GM12878 (cell line): ENCODE measurements around the gene EPB41L2. TPM values are rescaled to one million over a fixed set of nuclear protein-coding genes. Genes with fewer than 3 reads are reported as not detected.

Experiments used
- PRDM15 ChIP-seq: fragments of 450-650 bp; formaldehyde crosslinking; IDR thresholded peaks from 2 replicates; pipeline ENCODE4 v1.4.0; 2020; ENCODE audit warnings: mild to moderate bottlenecking, moderate library complexity
- polyA plus RNA-seq, 11 experiments: library from polyadenylated mRNA; depleted of rRNA in 4 of 11; unstranded in 6 of 11; stranded (reverse) in 5 of 11; fragments of >200 nt; fragmentation: Nextera tagmentation in 4 of 11; fragmentation: Illumina TruSeq in 1 of 11; extraction: Ambion mirVana in 4 of 11; extraction: Trizol in 1 of 11; gene quantifications; 1 replicate in 1 of 11; 2 replicates in 10 of 11; pipeline versions ENCODE4 v1.2.1 to v1.2.3, GENCODE V29; 2011 to 2016; ENCODE audit warnings: inconsistent platforms in 2 of 11, missing spikeins in 2 of 11, low read depth in 1 of 11
- total RNA-seq, 4 experiments: library from RNA; depleted of rRNA in 3 of 4; stranded (reverse); fragments of >200 nt in 3 of 4; fragmentation: Illumina TruSeq in 1 of 4; extraction: Trizol in 1 of 4; gene quantifications; 2 replicates each; pipeline versions ENCODE4 v1.2.1 to v1.2.3, GENCODE V29; 2013 to 2021
- TF ChIP-seq, protein P1 (sequence below): fragments of 450-650 bp; IDR thresholded peaks from 2 replicates; pipeline ENCODE4 v1.6.1; 2017; ENCODE audit warnings: mild to moderate bottlenecking, moderate library complexity

EPB41L2 gene
- total and polyA plus RNA-seq, 10 of the 15 experiments (the other 5 are each of a cell fraction or from before 2014, with no cell fraction given): 7.4 to 41.6 (median 19.0) TPM

DNA sequence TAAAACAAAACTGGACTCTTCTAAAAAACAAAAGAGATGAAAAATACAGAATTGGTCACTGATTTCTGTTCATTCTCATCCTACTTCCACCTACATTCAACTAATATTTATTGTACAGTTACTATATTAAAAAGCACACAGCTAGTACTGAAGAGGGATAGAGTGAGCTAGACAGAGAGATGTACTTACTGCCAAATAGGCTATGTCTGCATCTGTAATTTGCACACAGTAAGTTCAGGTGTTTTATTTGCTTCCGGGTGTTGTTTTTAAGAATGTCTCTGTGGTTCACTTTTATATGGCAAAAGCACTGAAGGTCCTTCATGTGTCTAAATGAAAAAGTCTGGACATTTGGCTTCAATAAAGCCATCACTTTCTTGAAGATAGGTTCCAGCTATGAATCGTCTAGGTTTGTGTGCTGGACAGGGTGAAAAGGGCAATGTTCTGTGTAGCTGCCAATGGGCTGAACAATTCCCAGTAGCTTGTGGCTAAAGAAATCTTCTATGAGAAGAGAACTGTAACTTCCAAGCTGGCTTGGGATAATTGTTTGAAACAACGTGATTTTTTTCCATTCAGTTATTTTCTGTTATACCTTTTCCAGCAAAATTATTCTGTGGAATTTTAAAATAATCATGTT lies 47.3 kb downstream of the EPB41L2 start (continued):
- no peak for TF ChIP-seq PRDM15 (CRISPR knock-in tag)
- TF ChIP-seq, protein P1, sequence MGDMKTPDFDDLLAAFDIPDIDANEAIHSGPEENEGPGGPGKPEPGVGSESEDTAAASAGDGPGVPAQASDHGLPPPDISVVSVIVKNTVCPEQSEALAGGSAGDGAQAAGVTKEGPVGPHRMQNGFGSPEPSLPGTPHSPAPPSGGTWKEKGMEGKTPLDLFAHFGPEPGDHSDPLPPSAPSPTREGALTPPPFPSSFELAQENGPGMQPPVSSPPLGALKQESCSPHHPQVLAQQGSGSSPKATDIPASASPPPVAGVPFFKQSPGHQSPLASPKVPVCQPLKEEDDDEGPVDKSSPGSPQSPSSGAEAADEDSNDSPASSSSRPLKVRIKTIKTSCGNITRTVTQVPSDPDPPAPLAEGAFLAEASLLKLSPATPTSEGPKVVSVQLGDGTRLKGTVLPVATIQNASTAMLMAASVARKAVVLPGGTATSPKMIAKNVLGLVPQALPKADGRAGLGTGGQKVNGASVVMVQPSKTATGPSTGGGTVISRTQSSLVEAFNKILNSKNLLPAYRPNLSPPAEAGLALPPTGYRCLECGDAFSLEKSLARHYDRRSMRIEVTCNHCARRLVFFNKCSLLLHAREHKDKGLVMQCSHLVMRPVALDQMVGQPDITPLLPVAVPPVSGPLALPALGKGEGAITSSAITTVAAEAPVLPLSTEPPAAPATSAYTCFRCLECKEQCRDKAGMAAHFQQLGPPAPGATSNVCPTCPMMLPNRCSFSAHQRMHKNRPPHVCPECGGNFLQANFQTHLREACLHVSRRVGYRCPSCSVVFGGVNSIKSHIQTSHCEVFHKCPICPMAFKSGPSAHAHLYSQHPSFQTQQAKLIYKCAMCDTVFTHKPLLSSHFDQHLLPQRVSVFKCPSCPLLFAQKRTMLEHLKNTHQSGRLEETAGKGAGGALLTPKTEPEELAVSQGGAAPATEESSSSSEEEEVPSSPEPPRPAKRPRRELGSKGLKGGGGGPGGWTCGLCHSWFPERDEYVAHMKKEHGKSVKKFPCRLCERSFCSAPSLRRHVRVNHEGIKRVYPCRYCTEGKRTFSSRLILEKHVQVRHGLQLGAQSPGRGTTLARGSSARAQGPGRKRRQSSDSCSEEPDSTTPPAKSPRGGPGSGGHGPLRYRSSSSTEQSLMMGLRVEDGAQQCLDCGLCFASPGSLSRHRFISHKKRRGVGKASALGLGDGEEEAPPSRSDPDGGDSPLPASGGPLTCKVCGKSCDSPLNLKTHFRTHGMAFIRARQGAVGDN: no peak
